ENCODE results near the gene GRM6.
A peak's percentile ranks its signal among the peaks of the same experiment; 100 is the strongest.

The GRM6 gene

GRCh38 chr5:178983728-178984127 lies 11.4 kb downstream of the GRM6 start:
- DNase-seq, result no peak

GRCh38 chr5:178982941-178983340 lies 12.2 kb downstream of the GRM6 start:
- no peak for DNase-seq

GRCh38 chr5:178981381-178981780 lies 13.7 kb downstream of the GRM6 start:
- no peak for DNase-seq

GRCh38 chr5:178965465-178966055 lies 29.6 kb downstream of the GRM6 start:
- no peak for DNase-seq

- DNase-seq, result no peak
Observed at GRCh38 chr5:178941361-178941760, 53.8 kb downstream of the GRM6 start.

GRCh38 chr5:178940569-178941360 lies 54.4 kb downstream of the GRM6 start, which contains the start of gene ZNF454:
ZNF454 (plus strand) TSS chr5:178941198; CDS start chr5:178942792, 1,594 bp downstream.
- peak; percentile 72 for DNase-seq

- no peak for DNase-seq
Observed at GRCh38 chr5:178931846-178932760, 63.0 kb downstream of the GRM6 start.
